Activated CD4-positive, alpha-beta T cell treated with anti-CD3 and anti-CD28 coated beads, Interleukin-2, amount 50 U/mL, for 24 hours (primary cell): ENCODE measurements around the gene RNF114.
"Not testable (repeated sequence)": the region's sequence is repeated elsewhere in the genome, so short reads cannot be mapped to it uniquely, and the experiment has no call there.

Experiments
- DNase-seq, 2 donors: peaks; one replicate each; pipeline ENCODE4 v3.0.0-alpha.2; 2020; ENCODE audit warnings: low read depth in 1 of 2, low spot score in 1 of 2

Gene RNF114, protein sequence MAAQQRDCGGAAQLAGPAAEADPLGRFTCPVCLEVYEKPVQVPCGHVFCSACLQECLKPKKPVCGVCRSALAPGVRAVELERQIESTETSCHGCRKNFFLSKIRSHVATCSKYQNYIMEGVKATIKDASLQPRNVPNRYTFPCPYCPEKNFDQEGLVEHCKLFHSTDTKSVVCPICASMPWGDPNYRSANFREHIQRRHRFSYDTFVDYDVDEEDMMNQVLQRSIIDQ

GRCh38 chr20:49936153-49937026 is at the start of gene RNF114:
Gene RNF114 (plus strand): TSS chr20:49936397. CDS start chr20:49936413, 16 bp downstream.
- DNase-seq: peak; percentile 84 to 87

GRCh38 chr20:49886571-49887213 is 49.5 kb upstream of the RNF114 start:
- no peak for DNase-seq

DNA sequence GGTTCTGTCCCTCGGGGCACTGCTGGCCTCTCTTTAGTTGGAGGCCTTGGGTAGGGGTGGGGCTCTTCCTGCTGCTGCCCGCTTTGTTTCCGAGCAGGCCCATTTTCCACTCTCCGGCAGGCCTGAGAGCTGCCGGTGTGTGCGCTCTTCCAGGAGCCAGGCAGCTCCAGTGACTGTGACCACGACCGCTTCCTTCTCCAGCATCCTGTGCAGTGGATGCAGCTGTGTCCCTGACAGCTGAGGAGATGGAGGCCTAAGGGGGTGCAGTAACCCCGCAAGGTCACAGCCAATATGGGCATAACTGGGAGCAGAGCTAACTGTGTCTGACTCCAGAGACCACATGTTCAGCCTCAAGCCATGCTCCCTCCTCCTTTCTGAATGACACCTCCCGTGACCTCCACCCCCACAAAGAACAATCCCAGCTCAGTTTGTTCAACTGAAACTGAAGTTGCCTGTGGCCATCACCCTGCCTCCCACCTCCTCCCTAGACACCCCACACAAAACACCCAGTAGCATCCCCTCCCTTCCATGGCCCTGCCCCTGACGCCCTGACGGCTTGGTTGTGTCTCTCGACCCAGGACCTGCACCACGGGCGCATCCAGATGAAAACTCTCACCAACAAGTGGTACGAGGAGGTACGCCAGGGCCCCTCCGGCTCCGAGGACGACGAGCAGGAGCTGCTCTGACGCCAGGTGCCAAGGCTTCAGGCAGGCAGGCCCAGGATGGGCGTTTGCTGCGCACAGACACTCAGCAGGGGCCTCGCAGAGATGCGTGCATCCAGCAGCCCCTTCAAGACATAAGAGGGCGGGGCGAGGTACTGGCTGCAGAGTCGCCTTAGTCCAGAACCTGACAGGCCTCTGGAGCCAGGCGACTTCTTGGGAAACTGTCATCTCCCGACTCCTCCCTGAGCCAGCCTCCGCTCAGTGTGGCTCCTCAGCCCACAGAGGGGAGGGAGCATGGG is 48.7 kb upstream of the RNF114 start:
- no peak for DNase-seq

GRCh38 chr20:49888212-49889000 is 47.8 kb upstream of the RNF114 start:
- peak; percentile 36 to 43 for DNase-seq

DNA sequence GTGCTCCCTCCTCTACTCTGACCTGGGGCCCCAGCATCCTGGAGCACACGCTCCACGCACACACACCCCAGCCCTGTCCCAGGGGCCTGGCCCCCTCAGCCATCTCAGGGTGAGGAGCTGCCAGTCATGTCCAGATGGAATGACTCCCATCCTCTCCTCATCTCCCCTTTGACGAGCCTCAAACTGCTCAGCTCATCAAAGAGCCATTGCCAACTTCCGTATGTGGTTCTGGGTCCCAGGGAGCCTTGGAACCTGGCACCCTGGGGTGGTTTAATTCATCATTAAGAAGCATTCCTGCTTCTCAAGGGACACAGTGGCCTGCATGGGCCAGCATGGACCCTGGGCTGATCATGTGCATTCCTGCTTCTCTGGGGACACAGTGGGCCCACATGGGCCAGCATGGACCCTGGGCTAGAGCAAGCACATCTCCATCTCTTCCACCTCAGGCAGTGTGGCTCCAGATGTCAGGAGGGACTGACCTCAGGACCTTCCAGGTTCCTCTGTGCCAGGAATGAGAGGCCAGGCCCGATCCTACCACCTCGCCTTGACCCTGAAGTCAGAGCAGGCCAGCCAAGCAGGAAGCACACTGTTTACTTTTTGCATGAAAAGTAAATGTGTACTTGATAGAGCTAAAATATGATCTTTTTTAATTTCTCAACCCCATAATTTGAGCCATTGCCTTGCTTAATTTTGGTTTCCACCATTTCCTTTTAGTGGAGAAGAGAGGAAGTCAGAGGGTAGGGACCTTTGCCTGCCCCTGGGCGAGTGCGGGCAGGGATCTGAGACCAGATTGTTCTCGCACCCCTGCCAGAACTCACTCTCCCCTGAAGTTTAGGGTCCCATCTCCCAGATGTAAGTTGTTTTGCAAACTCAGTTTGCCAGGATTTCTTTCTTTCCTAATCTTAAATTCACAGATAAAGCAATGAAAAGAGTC is 46.9 kb upstream of the RNF114 start:
- no peak for DNase-seq

DNA sequence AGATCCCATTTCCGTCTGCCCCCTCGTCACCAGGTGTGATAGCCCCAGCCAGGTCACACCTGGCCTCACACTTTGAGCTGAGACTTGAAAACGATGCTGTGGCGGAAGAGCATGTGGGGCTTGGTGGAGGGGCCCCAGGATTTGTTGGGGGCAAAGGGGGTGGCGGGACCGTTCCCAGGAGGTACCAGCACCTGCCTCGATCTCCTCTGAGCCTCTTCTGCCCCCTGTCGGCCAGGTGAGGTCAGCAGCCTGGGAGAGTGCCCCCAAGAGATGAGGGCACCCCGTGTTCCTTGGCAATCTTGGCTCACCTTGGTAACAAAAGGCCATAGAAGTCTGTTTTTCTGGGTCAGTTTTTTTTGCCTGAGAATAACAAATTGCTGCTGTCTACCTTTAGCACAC is 46.3 kb upstream of the RNF114 start:
- DNase-seq: no peak

DNA sequence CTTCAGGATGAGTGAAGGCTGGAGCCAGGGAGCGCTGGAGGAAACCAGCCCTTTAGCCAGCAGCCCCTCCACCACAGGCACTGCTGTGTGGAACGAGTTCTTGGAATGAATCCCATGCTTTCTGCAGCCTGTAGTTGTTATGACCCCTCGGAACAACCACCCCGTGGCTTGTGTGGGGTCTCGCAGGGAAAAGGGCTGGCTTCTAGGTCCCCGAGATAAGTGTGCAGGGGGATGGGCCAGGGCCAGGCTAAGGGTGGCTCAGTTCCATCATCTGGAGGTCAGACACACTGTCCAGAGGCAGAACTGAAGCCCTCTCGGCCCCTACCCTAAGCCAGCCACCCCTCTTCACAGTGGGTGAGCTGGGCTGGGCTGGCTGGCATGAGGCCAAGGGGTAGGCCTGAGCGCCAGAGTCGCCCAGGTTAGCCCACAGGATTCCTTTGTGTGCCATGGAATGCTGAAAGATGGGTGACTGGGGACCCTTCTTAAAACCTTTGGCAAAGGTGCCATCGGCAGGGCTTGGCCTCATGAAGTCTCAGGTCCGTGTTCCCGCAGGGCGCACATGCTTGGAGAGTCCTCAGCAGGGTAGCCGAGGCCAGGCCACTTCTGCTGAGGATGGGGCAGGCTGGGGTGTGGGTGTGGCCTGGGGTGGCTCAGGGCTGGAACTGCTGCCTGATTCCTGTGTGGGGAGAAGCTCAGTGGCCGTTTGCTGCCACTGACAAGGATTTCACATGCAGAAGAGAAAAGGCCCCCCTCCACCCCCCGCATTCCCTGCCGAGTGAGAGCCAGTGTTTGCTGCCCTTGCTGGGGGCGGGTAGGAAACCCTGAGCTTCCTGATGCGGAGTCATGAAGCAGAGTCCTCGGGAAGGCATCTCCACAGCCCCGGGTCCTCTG is 45.5 kb upstream of the RNF114 start:
- DNase-seq: no peak

GRCh38 chr20:49891476-49892110 is 44.6 kb upstream of the RNF114 start:
- no peak for DNase-seq

DNA sequence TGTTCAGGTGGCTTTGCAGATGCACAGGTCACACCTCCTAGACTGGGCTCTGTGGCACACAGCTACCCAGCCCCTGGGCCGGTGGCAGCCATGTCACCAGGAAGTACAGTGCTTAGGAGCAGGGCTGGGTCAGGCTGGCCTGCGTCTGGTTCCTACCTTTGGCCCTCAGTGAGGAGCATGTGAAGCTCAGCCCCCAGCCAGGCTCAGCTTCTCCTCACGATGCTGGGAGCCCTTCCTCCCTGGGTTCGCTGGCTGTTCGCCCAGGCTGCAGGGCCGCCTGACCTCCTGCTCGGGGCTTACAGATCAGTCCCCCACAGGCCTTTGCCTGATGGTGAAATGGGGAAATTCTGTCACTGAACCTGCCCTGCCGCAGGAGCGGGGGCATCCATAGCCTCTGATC is 43.9 kb upstream of the RNF114 start:
- DNase-seq: no peak

DNA sequence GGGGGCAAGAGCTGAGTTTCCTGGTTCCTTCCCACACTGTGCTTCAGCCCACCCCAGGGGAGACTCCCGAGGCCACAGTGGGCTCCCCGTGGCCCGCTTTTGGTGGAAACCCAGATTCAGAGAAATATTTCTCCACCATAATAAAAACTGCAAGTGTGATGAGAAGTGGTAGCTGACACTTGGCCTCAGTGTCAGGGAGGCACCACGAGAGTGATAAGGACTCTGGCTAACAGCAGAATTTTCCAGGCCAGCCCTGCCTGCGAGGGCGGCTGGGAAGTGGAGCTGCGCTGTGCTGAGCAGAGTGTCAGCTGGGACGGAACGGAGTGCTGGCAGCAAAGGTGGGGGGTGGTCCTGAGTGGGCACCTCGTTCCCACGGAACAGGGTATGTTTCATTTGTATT is 43.4 kb upstream of the RNF114 start:
- DNase-seq: no peak

GRCh38 chr20:49893242-49894072 is 42.7 kb upstream of the RNF114 start:
- no peak for DNase-seq

GRCh38 chr20:49894073-49894470 is 42.1 kb upstream of the RNF114 start:
- no peak for DNase-seq

- DNase-seq: not testable (repeated sequence)
Observed at GRCh38 chr20:49895474-49896093, 40.6 kb upstream of the RNF114 start.

GRCh38 chr20:49896204-49896603 is 40.0 kb upstream of the RNF114 start:
- DNase-seq: no peak

GRCh38 chr20:49899541-49900383 is 36.4 kb upstream of the RNF114 start:
- no peak for DNase-seq
